ENCODE measurements around the gene APLP2.
"Not testable (repeated sequence)": the region's sequence is repeated elsewhere in the genome, so short reads cannot be mapped to it uniquely, and the experiment has no call there.

APLP2 gene

GRCh38 chr11:130090517-130090916, 20.8 kb downstream of the APLP2 start:
- H3K9me3 ChIP-seq (ENCODE audit: control insufficient read depth, insufficient read depth, low read depth, low read length): peaks cover 26% of the 10 kb centered on the region

GRCh38 chr11:130091169-130091568, 21.5 kb downstream of the APLP2 start:
- H3K4me3 ChIP-seq (ENCODE audit: low read depth, low read length); H3K36me3 ChIP-seq (ENCODE audit: control insufficient read depth, insufficient read depth, low read length); H3K9ac ChIP-seq (ENCODE audit: low read length); H3K4me1 ChIP-seq (ENCODE audit: control insufficient read depth, insufficient read depth, low read length); H3K27me3 ChIP-seq (ENCODE audit: control insufficient read depth, insufficient read depth, low read length); H3K27ac ChIP-seq (ENCODE audit: low read depth, low read length): not testable (repeated sequence)
- H3K9me3 ChIP-seq (ENCODE audit: control insufficient read depth, insufficient read depth, low read depth, low read length): peaks cover 20% of the 10 kb centered on the region

More at GRCh38 chr11:130090517-130090916, 20.8 kb downstream of the APLP2 start:
- H3K4me3 ChIP-seq (ENCODE audit: low read depth, low read length); H3K36me3 ChIP-seq (ENCODE audit: control insufficient read depth, insufficient read depth, low read length); H3K4me1 ChIP-seq (ENCODE audit: control insufficient read depth, insufficient read depth, low read length); H3K27me3 ChIP-seq (ENCODE audit: control insufficient read depth, insufficient read depth, low read length); H3K27ac ChIP-seq (ENCODE audit: low read depth, low read length); H3K9ac ChIP-seq (ENCODE audit: low read length): not testable (repeated sequence)

GRCh38 chr11:130092661-130093060, 23.0 kb downstream of the APLP2 start:
- Histone ChIP-seq H3K27me3 (ENCODE audit: control insufficient read depth, insufficient read depth, low read length) (no peaks in the 10 kb centered on the region), H3K27ac (ENCODE audit: low read depth, low read length) (no peak overlapping the region), H3K4me1 (ENCODE audit: control insufficient read depth, insufficient read depth, low read length) (peaks cover 1% of the 10 kb centered on the region; the same call in 1 of the 2 replicates), H3K9me3 (ENCODE audit: control insufficient read depth, insufficient read depth, low read depth, low read length) (peaks cover 18% of the 10 kb centered on the region), H3K9ac (ENCODE audit: low read length) (no peak overlapping the region), H3K36me3 (ENCODE audit: control insufficient read depth, insufficient read depth, low read length) (peaks cover 8% of the 10 kb centered on the region), H3K4me3 (ENCODE audit: low read depth, low read length) (no peak overlapping the region)

GRCh38 chr11:130094614-130095013, 24.9 kb downstream of the APLP2 start:
- no peaks in the 10 kb centered on the region; the same call in 1 of the 2 replicates for H3K36me3 ChIP-seq (ENCODE audit: control insufficient read depth, insufficient read depth, low read length)
- no peak overlapping the region for H3K9ac ChIP-seq (ENCODE audit: low read length)
- peaks cover 9% of the 10 kb centered on the region for H3K9me3 ChIP-seq (ENCODE audit: control insufficient read depth, insufficient read depth, low read depth, low read length)
- H3K4me3 ChIP-seq (ENCODE audit: low read depth, low read length): no peak overlapping the region
- no peaks in the 10 kb centered on the region for H3K27me3 ChIP-seq (ENCODE audit: control insufficient read depth, insufficient read depth, low read length)
- no peaks in the 10 kb centered on the region for H3K4me1 ChIP-seq (ENCODE audit: control insufficient read depth, insufficient read depth, low read length)
- no peak overlapping the region for H3K27ac ChIP-seq (ENCODE audit: low read depth, low read length)

- no peak overlapping the region for H3K4me3 ChIP-seq (ENCODE audit: low read depth, low read length)
These were observed 25.6 kb downstream of the APLP2 start for GRCh38 chr11:130095326-130095725.

GRCh38 chr11:130096042-130096441, 26.3 kb downstream of the APLP2 start:
- no peak overlapping the region for H3K27ac ChIP-seq (ENCODE audit: low read depth, low read length)
- H3K9ac ChIP-seq (ENCODE audit: low read length): no peak overlapping the region
- H3K4me1 ChIP-seq (ENCODE audit: control insufficient read depth, insufficient read depth, low read length): no peaks in the 10 kb centered on the region
- no peaks in the 10 kb centered on the region for H3K36me3 ChIP-seq (ENCODE audit: control insufficient read depth, insufficient read depth, low read length)
- H3K4me3 ChIP-seq (ENCODE audit: low read depth, low read length): no peak overlapping the region
- H3K27me3 ChIP-seq (ENCODE audit: control insufficient read depth, insufficient read depth, low read length): no peaks in the 10 kb centered on the region
- H3K9me3 ChIP-seq (ENCODE audit: control insufficient read depth, insufficient read depth, low read depth, low read length): peaks cover 7% of the 10 kb centered on the region

More at GRCh38 chr11:130095326-130095725, 25.6 kb downstream of the APLP2 start:
- no peaks in the 10 kb centered on the region for H3K27me3 ChIP-seq (ENCODE audit: control insufficient read depth, insufficient read depth, low read length)
- H3K4me1 ChIP-seq (ENCODE audit: control insufficient read depth, insufficient read depth, low read length): no peaks in the 10 kb centered on the region
- H3K9me3 ChIP-seq (ENCODE audit: control insufficient read depth, insufficient read depth, low read depth, low read length): peaks cover 7% of the 10 kb centered on the region
- H3K36me3 ChIP-seq (ENCODE audit: control insufficient read depth, insufficient read depth, low read length): no peaks in the 10 kb centered on the region
- no peak overlapping the region for H3K27ac ChIP-seq (ENCODE audit: low read depth, low read length)
- no peak overlapping the region for H3K9ac ChIP-seq (ENCODE audit: low read length)

GRCh38 chr11:130096823-130097222, 27.1 kb downstream of the APLP2 start:
- Histone ChIP-seq H3K27me3 (ENCODE audit: control insufficient read depth, insufficient read depth, low read length) (no peaks in the 10 kb centered on the region), H3K4me1 (ENCODE audit: control insufficient read depth, insufficient read depth, low read length) (no peaks in the 10 kb centered on the region), H3K9me3 (ENCODE audit: control insufficient read depth, insufficient read depth, low read depth, low read length) (peaks cover 7% of the 10 kb centered on the region), H3K27ac (ENCODE audit: low read depth, low read length) (no peak overlapping the region), H3K9ac (ENCODE audit: low read length) (no peak overlapping the region), H3K4me3 (ENCODE audit: low read depth, low read length) (no peak overlapping the region), H3K36me3 (ENCODE audit: control insufficient read depth, insufficient read depth, low read length) (no peaks in the 10 kb centered on the region)

GRCh38 chr11:130097285-130097684, 27.6 kb downstream of the APLP2 start:
- no peak overlapping the region for H3K27ac ChIP-seq (ENCODE audit: low read depth, low read length)
- H3K9me3 ChIP-seq (ENCODE audit: control insufficient read depth, insufficient read depth, low read depth, low read length): peaks cover 7% of the 10 kb centered on the region
- no peaks in the 10 kb centered on the region for H3K4me1 ChIP-seq (ENCODE audit: control insufficient read depth, insufficient read depth, low read length)
- no peaks in the 10 kb centered on the region for H3K36me3 ChIP-seq (ENCODE audit: control insufficient read depth, insufficient read depth, low read length)
- H3K4me3 ChIP-seq (ENCODE audit: low read depth, low read length): no peak overlapping the region
- no peak overlapping the region for H3K9ac ChIP-seq (ENCODE audit: low read length)
- no peaks in the 10 kb centered on the region for H3K27me3 ChIP-seq (ENCODE audit: control insufficient read depth, insufficient read depth, low read length)

- H3K36me3 ChIP-seq (ENCODE audit: control insufficient read depth, insufficient read depth, low read length): no peaks in the 10 kb centered on the region
- H3K9ac ChIP-seq (ENCODE audit: low read length): no peak overlapping the region
- no peak overlapping the region for H3K27ac ChIP-seq (ENCODE audit: low read depth, low read length)
- no peak overlapping the region for H3K4me3 ChIP-seq (ENCODE audit: low read depth, low read length)
- H3K4me1 ChIP-seq (ENCODE audit: control insufficient read depth, insufficient read depth, low read length): 0 out of 2 replicates have a peak, but pooled peaks cover 4% of the 10 kb centered on the region
- no peaks in the 10 kb centered on the region for H3K9me3 ChIP-seq (ENCODE audit: control insufficient read depth, insufficient read depth, low read depth, low read length)
- no peaks in the 10 kb centered on the region for H3K27me3 ChIP-seq (ENCODE audit: control insufficient read depth, insufficient read depth, low read length)
These were observed 29.7 kb downstream of the APLP2 start for GRCh38 chr11:130099356-130099755.

GRCh38 chr11:130100381-130101095, 30.8 kb downstream of the APLP2 start:
- Histone ChIP-seq H3K9ac (ENCODE audit: low read length) (no peak overlapping the region), H3K4me1 (ENCODE audit: control insufficient read depth, insufficient read depth, low read length) (0 out of 2 replicates have a peak, but pooled peaks cover 4% of the 10 kb centered on the region), H3K27me3 (ENCODE audit: control insufficient read depth, insufficient read depth, low read length) (no peaks in the 10 kb centered on the region), H3K9me3 (ENCODE audit: control insufficient read depth, insufficient read depth, low read depth, low read length) (no peaks in the 10 kb centered on the region), H3K27ac (ENCODE audit: low read depth, low read length) (no peak overlapping the region), H3K4me3 (ENCODE audit: low read depth, low read length) (no peak overlapping the region), H3K36me3 (ENCODE audit: control insufficient read depth, insufficient read depth, low read length) (no peaks in the 10 kb centered on the region)

- Histone ChIP-seq H3K4me1 (ENCODE audit: control insufficient read depth, insufficient read depth, low read length) (0 out of 2 replicates have a peak, but pooled peaks cover 4% of the 10 kb centered on the region), H3K27ac (ENCODE audit: low read depth, low read length) (no peak overlapping the region), H3K9ac (ENCODE audit: low read length) (no peak overlapping the region), H3K4me3 (ENCODE audit: low read depth, low read length) (no peak overlapping the region), H3K36me3 (ENCODE audit: control insufficient read depth, insufficient read depth, low read length) (peaks cover 5% of the 10 kb centered on the region; the same call in 1 of the 2 replicates), H3K27me3 (ENCODE audit: control insufficient read depth, insufficient read depth, low read length) (no peaks in the 10 kb centered on the region), H3K9me3 (ENCODE audit: control insufficient read depth, insufficient read depth, low read depth, low read length) (peaks cover 5% of the 10 kb centered on the region; the same call in 1 of the 2 replicates)
These were observed 32.0 kb downstream of the APLP2 start for GRCh38 chr11:130101661-130102060.
